HG03064 (cell line): ENCODE data around the gene PRR7.
"Not testable (repeated sequence)": the region's sequence is repeated elsewhere in the genome, so short reads cannot be mapped to it uniquely, and the experiment has no call there.

ENCODE experiments used
- ATAC-seq: cut with Tn5 transposase; IDR thresholded peaks from one replicate; pipeline ENCODE4 v1.9.1; 2021; ENCODE audit warnings: low read depth; ENCODE audit not compliant: unreplicated experiment

The PRR7 gene

DNA sequence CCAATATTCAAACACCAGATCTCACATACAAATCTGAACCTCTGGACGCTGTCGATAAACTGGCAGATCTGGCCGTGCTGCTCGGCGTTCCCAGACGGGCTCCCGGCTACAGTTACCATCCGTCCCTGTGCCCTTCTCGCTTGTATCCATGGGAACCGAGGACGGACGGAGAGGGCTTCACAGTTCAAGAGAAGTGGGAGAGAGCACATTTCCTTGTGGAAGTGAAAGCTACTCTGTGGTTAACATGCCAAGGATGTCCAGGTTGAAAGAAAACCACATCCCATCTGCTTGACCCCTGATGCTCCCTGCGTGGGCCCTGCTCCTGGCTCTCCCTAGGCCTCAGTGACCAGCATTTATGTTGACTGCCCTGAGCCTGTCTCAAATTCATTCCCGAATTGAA, 33.2 kb downstream of the PRR7 start:
- no peak for ATAC-seq

DNA sequence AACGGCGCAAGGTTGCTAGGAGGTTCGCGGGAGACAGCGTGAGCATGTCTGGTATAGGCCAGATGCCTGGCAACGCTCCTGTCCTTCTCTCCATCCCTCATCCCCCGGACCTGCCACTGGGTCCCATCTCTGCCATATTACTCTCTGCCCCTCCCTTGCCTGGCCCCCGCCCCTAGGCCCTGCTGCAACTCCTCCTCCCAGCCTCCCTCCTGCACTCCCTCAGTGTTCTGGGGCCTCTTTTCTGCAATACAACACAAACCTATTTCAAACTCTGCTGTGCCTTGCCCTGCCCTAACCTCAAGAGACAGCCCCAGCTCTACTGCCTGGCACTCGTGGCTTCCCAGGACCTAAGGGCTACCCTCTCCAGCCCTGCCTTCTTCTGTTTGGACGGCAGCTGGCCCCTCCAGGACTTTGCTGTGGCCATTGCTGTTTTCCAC, 35.8 kb downstream of the PRR7 start:
- no peak for ATAC-seq

DNA sequence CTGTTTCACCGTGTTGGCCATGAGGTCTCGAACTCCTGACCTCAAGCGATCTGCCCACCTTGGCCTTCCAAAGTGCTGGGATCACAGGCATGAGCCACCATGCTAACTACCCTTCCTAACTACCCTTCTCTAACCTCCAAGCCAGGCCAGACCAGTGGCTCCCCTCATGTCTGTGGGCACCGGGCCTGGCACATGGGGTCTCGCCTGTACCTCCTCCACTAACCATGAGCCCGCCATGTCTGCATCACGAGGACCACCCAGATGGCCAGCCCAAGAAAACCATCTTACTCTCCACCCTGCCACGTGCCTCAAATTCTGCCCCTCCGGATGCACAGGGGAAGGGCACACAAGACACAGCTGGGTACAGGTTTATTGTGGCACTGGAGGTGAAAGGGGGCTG, 36.4 kb downstream of the PRR7 start:
- ATAC-seq: no peak

DNA sequence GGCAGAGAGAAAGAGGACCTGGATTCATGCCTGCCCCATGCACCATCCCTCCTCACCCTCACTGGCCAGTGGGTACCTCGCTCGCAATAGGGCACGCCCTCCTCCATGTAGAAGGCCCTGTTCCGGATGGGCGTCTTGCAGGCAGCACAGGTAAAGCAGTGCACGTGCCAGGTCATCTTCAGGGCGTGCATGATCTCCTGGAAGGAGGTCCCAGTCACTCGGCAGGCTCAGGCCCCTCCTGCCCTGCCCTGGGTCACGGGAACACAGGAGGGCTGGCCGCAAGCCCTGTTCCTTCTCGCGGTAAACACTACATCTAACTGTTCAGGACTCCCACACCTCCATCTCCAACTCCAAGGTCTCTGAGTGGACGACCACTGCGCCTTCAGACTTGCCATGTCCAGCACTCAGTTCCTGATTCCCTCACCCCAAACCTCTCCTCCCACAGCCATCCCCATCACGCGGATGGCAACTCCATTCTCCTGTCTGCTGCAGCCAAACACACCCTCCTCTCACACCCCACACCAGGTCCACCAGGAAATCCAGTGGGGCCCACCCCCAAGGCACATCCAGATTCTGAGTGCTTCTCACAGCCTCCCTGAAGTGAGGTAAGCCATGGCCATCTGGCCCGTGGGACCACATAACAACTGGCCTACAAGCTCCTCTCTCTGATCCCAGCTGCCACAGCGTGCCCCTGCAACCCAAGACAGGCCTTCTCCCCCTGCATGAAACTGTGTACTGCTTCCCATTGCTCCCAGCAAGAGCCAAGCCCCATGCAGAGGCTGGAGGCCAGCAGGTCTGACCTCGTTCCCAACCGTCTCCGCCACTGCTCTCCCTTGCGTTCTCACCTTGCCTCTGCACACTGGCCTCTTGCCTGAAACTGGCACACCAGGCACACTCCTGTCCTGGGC, 37.6 kb downstream of the PRR7 start:
- no peak for ATAC-seq

DNA sequence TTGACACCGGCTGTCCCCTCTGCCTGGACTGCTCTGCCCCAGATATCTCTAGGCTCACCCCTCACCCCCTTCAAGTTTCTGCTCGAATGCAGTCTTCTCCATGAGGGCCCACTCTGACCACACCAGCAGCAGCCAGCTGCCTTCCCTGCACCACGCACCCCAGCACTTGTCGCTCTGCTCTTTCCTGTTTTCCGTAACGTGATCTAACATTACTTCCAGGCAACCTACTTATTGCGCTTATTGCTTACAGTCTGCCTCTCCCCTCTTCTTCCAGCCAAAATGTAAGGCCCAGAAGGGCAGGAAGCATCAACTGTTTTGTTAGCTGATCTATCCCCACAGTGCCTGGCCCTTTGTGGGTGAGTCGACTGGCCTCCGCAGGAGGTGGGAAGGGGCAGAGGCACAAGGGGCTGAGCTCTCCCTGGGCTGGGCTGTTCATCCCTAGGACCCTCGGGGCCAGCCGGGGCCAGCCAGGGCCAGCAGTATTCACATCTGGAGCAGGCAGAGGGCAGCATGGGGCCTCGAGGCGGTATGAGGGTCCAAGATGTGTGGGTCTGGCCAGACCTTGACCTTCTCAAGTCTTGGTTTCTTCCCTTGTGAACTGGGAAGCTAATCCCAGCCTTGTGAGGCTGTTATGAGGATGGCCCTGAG, 38.4 kb downstream of the PRR7 start:
- ATAC-seq: no peak

DNA sequence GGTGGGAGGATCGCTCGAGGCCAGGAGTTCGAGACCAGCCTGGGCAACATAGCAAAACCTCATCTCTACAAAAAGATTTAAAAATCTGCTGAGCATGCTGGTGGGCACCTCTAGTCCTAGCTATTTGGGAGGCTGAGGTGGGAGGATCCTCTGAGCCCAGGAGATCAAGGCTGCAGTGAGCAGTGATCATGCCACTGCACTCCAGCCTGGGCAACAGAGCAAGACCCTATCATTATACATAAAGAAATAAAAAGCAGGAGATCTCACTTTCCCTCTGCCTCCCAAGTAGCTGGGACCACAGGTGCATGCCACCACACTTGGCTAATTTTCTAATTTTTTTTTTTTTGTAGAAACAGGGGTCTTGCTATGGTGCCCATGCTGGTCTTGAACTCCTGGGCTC, 39.1 kb downstream of the PRR7 start:
- ATAC-seq: not testable (repeated sequence)

DNA sequence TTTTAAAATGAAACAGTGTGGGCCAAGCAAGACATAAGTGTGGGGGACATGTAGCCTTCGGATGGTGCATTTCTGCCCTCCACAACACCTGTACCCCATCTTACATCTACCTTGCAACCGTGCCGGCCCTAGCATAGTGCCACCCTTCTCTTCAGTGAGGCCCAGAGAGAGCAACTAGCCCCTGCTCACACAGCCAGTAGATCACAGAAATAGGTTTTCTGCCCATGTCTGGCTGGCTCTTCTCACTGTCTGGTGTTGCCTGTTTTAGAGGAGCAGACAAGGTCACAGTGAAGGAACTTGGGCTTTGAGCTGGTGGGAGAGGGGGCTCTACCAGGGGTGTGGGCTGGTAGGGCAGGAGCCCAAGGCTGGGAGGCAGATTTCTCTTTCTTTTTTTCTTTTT, 39.6 kb downstream of the PRR7 start:
- ATAC-seq: no peak

DNA sequence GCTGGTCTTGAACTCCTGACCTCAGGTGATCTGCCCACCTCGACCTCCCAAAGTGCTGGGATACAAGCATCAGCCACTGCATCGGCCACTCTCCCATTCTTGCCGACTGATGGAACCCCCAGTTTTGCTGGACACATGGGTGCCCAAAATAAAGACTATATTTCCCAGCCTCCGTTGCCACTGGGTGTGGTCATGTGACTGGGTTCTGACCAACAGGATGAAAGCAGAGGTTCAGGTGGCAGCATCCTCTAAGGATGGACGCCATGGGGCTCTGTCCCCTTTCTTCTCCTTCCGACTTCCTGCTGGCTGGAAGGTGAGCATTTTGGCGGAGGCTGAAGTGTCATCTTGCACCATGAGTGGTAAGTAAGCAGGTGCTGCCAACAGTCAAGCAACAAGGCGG, 40.5 kb downstream of the PRR7 start:
- no peak for ATAC-seq

DNA sequence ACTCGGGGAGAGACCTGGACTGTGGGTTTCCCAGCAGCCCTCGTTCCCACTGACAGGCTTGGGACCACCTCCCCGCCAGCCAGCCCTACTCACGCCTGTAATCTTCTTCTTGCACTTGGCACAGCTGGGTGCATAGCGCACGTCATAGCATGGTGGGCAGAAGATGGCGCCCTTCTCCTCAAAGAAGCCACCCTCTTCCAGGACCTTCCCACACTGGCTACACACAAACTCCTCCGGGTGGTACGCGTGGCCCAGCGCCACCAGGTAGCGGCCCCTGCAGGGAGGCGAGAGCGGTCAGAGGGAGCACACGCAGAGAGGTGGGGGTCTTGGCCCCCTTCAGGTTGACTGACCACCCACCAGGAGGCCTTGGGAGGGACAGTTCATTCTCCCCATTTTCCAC, 41.4 kb downstream of the PRR7 start:
- ATAC-seq: no peak

DNA sequence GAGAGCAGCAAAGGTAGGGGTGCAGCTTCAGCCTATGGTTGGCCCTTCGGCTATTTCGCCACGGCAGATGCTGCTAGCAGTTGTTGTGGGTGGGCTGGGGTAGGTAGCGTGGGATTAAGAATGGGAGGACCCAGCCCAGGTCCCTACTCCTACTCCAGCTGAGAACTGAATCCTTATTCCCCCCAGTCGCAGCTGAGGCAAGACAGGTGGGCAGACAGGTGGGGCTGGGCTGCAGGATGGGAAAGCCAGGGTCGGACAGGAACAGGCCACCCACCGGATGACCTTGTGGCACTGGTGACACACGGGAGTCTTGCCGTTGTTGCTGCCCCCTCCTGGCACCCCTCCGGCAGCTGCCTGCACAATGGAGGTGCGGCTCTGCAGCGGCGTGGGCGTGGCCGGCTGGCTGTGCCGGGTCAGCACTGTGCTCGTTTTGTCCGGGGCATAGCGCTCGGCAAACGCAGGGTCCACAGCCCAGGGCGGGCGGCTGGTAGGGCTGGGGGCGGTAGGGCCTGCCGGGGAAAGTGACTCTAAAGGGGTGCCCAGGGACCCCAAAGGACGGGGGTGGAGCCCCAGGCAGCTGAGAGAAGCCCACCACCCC, 42.6 kb downstream of the PRR7 start:
- no peak for ATAC-seq

DNA sequence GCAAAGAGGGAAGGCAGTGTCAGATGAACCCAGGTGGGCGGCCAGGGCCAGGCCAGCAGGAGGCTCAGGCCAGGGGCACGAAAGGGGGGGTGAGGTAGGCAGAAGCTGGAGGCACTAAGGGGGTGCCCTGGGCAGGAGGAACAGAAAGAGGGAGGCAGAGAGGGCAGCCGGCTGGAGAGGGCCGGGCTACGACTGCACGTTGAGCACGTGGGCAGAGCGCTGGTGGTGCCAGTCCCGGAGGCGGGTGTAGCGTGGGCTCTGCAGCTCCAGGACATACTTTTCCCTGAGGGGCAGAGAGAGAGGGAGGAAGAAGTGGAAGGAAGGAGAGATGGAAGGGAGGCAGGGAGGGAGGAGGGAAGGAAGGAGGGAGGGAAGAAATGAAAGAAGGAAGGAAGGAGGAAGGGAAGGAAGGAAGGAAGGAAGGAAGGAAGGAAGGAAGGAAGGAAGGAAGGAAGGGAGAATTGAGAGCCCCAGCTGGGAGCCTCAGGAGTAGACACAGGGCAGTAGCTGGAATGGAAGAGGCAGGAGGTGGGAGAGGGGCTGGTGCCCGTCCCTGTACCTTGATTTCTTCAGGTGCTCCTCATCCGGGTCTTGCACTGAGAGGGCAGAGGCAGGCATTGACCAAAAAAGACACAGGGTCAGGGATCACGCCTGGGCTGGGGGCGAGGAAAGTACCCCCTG, 43.8 kb downstream of the PRR7 start:
- ATAC-seq: no peak

DNA sequence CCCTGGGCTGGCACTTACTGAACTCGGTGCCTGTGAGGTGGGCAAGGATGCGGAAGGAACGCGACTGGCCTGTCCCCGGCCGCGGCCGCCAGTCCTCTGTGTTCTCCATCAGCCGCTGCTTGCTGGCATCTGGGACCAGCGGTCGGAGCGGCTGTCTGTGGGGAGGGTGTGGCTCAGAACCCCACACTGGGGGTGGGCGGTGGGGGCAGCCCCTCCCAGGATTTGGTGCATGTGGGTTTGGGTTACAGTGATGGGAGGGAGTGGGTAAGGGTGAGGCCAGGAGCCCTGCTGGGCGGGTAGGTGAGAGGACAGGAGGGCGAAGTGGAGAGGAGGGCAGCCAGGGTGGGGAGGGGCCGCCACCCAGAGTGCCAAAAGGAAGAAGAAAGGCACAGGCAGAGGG, 44.4 kb downstream of the PRR7 start:
- no peak for ATAC-seq

DNA sequence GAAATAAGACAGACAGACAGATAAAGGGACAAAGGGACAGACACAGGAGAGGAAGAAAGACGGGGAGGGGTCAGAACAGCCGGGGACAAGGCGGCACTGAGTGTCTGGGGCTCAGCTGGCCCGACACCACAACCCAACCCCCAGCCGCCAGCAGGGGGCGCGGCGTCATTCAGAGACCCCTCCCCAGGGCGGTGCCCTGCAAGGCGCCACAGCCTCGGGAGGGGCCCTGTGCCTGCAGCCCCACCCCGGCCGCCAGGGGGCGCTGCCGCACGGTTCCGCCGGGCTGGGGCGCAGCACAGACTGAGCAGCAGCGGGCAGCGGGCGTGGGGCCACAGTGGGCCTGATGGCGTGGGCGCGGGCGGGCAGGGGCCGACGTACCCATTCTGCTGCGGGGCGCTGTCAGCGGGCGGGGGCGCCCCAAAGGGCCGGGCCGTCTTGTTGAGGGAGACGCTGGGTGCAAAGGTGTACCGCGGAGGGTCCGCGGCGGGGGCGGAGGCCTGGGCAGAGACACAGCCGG, 44.9 kb downstream of the PRR7 start:
- ATAC-seq: no peak

DNA sequence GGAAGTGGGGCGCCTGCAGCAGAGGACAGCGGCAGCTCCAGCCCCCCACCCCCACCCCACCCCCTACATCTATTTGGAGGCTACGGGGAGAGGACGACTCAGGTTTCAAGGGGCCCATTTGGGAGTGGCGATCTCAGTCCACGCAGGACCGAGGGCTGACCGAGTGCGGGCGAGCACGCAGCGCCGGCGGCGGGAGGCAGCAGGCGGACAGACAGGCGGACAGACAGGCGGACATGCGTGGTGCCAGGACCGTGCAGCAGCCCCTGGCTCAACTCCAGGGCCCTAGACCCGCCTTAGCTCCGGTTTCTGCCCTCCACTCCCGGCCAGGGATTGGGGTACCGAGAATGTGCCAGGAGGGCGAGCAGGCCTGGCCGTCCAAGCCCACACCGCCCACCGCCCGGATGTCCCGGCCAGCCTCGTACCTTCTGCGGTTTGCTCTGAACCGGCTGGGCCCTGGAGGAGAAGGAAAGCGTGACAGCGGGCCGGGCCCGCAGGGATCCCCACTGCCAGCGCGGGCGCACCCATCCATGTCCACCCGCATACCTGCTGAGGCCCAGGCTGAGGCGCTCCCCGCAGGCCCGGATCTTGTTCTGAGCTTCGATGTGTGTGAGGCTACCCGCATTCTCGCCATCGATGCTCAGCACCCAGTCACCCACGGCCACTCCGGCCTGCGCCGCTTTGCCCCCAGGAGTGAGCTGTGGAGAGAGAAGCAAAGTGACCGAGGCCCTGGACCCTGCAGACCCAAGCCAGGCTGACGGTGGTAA, 45.6 kb downstream of the PRR7 start:
- no peak for ATAC-seq

DNA sequence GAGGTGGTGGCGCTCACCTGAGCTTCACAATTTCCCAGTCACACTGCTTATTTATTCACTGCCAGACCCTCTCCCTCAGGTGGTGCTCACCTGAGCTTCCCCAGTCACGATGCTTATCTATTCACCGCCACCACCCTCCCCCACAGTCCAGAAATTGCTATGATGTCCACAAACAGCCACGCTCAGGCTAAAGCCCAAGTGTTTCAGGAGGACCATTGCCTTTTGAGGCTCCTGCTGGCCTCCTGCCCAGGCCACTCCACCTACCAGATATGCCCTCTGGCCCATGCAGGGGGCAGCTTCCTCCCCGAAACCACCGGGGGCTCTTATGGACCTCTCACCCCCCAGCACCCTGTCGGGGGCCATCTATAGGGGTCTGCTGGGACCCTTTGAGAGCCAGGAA, 46.2 kb downstream of the PRR7 start:
- ATAC-seq: no peak

DNA sequence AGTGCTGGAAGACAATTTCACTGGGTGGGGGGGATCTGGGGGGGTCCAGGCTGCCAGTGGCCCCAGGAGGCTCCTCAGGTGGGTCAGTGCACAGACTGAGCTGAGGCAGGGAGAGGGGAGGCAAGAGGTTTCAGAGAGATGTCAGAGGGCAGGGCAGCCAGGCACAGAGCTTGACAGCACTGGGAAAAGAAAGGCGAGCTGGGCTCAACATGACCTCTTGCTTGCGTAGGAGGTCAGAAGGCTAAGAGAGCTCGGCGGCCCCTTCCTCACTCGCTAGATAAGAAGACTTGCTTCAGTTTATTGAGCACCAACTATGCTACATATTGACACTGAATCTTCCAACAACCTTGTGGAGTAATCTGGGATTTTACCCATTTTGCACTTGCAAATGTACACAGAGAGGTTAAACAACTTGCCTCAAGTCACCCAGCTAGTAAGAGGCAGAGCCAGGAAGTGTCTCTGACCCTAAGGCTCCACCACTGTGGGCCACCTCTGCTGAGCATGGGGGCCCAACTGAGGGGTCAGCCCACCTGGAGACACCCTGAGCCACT, 47.3 kb downstream of the PRR7 start:
- no peak for ATAC-seq

DNA sequence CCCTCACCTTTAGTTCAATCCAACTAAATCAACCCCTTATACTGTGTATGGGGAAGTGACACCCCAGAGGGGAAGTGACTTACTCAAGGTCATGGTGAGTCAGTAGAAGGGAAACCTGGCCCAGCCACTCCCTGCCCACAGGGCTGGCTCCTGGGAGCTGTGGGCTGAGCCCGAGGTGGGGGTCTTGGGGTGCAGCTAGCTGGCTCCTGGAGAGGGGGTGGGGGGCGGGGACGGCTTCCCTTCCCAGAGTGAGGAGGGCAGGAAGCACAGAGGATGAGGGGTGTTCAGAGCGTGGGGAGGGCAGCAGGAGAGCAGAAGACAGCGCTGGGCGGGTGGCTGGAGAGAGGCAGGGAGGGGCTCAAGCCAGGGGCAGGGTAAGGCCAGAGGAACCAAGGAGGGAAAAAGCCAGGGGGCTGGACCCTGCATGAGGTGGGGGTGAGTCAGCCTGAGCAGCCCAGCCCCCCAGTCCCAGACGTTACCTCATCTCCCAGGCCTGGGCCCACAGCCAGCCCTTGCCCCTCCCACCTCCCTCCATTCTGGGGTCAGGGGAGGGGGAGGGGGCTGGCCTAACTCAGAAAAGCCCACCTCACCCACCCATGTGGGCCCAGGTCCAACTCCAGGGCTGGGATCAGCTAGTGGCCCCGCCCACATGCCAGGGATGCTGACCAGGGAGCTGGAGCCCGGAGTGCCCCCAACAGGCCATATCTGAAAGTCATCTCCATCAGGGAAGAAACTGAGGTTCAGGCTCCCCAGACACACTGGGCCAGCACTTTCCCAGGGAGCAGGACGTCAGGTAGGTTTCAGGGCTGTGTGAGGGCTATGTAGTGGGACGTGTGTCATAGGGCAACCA, 48.0 kb downstream of the PRR7 start:
- ATAC-seq: no peak

DNA sequence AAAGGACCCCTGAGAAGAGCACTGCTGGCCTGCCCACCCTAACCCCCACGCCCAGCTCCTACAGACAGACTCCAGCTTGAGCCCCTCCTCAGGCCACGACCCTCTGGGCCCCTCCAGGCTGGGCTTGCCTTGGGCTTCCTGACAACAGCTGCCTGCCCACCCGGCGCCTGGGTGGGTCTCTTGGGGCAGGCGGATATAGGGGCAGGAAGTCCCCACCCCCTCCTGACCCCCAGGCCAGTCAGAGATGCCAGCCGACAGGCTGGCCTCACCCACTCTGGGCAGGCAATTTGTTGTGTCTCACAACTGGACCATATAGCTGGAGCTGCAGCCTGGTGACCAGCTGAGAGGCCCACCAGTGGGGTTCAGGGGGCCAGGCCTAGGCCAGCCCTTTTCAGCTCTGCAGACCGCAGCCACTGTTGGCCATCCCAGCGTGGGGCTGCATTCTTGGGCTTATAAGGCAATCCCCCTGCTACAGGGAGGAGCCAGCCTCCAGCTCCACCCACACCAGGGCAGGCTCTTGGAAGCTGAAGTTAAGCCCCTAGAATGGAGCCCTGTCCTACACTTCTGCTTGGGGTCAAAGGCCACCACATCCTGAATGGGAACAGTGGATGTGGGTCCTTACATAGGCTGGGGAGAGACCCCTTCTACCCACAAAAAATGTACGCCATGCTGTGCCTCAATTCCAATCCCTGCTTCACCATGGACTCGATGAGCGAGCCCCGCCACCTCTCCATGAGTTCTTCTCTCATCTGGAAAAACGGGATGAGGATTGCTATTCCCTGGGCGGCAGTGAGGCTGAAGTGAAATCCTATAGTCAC, 48.8 kb downstream of the PRR7 start:
- no peak for ATAC-seq
